PC-3 (cell line): ENCODE measurements around the gene SMPD3.

Source experiments
- EZH2 ChIP-seq: fragments of 300-600 bp; sonication (generic); IDR thresholded peaks from one replicate; pipeline ENCODE4 v1.6.1; 2017; ENCODE audit warnings: antibody characterized with exemption, mild to moderate bottlenecking, low read length; ENCODE audit not compliant: unreplicated experiment
- EZH2phosphoT487 ChIP-seq: fragments of 300-600 bp; sonication (generic); IDR thresholded peaks from 2 replicates; pipeline ENCODE4 v1.6.1; 2018; ENCODE audit warnings: mild to moderate bottlenecking, antibody characterized with exemption, low read length, borderline replicate concordance
- TF ChIP-seq, protein P1 (sequence below): fragments of 300-600 bp; sonication (generic); conservative IDR thresholded peaks from 2 replicates; pipeline ENCODE4 v1.5.1; 2017; ENCODE audit warnings: antibody characterized with exemption, low read depth, mild to moderate bottlenecking, low read length

DNA sequence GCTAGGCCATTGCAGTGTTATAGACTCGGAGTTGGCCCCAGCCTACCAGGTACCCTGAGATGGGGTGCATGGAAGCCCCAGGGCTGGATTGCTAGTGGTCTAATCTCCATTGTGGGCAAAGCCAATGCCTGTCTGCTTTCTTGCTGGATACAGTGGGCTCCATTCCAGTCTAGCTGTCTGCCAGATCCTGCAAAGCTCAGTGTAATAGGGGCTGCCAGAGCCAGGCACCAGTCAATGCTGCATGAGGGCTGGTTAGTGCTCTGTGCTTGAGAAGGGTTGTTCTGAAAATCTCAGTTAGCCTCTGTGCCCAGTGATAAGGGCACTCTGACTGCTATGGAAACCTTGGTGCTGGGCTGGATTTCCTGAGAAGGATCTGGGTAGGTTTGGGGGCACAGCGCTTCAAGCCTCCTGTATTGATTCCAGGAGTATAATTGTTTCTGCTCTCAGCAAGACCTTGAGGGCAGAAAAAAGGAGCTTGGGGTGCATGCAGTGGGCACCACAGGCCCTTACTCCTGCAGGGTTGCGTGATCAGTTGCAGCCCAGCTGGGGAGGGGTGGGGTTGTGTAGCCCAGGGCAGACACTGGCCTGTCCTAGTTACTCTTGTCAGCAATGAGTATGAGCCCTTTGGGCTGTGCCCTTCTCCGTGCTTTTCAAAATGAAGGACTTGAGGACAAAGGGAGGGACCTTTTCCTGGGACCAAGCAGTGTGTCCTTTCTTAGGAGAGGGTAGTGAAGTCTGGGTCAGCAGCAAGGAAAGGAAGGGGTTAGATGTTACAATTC is 19.0 kb downstream of the SMPD3 start:
- TF ChIP-seq, protein P1, sequence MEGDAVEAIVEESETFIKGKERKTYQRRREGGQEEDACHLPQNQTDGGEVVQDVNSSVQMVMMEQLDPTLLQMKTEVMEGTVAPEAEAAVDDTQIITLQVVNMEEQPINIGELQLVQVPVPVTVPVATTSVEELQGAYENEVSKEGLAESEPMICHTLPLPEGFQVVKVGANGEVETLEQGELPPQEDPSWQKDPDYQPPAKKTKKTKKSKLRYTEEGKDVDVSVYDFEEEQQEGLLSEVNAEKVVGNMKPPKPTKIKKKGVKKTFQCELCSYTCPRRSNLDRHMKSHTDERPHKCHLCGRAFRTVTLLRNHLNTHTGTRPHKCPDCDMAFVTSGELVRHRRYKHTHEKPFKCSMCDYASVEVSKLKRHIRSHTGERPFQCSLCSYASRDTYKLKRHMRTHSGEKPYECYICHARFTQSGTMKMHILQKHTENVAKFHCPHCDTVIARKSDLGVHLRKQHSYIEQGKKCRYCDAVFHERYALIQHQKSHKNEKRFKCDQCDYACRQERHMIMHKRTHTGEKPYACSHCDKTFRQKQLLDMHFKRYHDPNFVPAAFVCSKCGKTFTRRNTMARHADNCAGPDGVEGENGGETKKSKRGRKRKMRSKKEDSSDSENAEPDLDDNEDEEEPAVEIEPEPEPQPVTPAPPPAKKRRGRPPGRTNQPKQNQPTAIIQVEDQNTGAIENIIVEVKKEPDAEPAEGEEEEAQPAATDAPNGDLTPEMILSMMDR: no peak
- TF ChIP-seq EZH2phosphoT487: no peak
- TF ChIP-seq EZH2: no peak
